IPS DF 4.7 (cell line): ENCODE measurements around the gene TOGARAM2.

ENCODE experiments used
- DNase-seq: peaks from one replicate; pipeline ENCODE4 v3.0.0-alpha.2; 2013; ENCODE audit warnings: low spot score; ENCODE audit errors: extremely low read depth

TOGARAM2 gene

GRCh38 chr2:29017716-29018435 lies 36.8 kb downstream of the TOGARAM2 start:
- no peak for DNase-seq

- no peak for DNase-seq
Observed at GRCh38 chr2:29021886-29022285, 40.8 kb downstream of the TOGARAM2 start.

GRCh38 chr2:29022679-29023078 lies 41.6 kb downstream of the TOGARAM2 start:
- DNase-seq, result no peak

GRCh38 chr2:29023188-29023587 lies 42.1 kb downstream of the TOGARAM2 start:
- no peak for DNase-seq

GRCh38 chr2:29024882-29025430 lies 43.9 kb downstream of the TOGARAM2 start:
- no peak for DNase-seq

- DNase-seq, result no peak
Observed at GRCh38 chr2:29025711-29026110, 44.6 kb downstream of the TOGARAM2 start.

- no peak for DNase-seq
Observed at GRCh38 chr2:29031046-29031445, 49.9 kb downstream of the TOGARAM2 start.

- DNase-seq, result no peak
Observed at GRCh38 chr2:29032189-29032588, 51.1 kb downstream of the TOGARAM2 start.

- peak; percentile 25 for DNase-seq
Observed at GRCh38 chr2:29033172-29033571, 52.1 kb downstream of the TOGARAM2 start.

- DNase-seq, result no peak
Observed at GRCh38 chr2:29033656-29034055, 52.6 kb downstream of the TOGARAM2 start.

- DNase-seq, result no peak
Observed at GRCh38 chr2:29035016-29035745, 54.1 kb downstream of the TOGARAM2 start.

- DNase-seq, result no peak
Observed at GRCh38 chr2:29039718-29040480, 58.8 kb downstream of the TOGARAM2 start.

- DNase-seq, result no peak
Observed at GRCh38 chr2:29040552-29040951, 59.5 kb downstream of the TOGARAM2 start.

- DNase-seq, result no peak
Observed at GRCh38 chr2:29041161-29041660, 60.1 kb downstream of the TOGARAM2 start.

- no peak for DNase-seq
Observed at GRCh38 chr2:29042561-29043075, 61.5 kb downstream of the TOGARAM2 start.

GRCh38 chr2:29044459-29044858 lies 63.4 kb downstream of the TOGARAM2 start:
- DNase-seq, result no peak

GRCh38 chr2:29046321-29046720 lies 65.2 kb downstream of the TOGARAM2 start:
- DNase-seq, result no peak

GRCh38 chr2:29047083-29047845 lies 66.2 kb downstream of the TOGARAM2 start:
- DNase-seq, result no peak

GRCh38 chr2:29050591-29050990 lies 69.5 kb downstream of the TOGARAM2 start:
- no peak for DNase-seq

GRCh38 chr2:29051730-29052129 lies 70.6 kb downstream of the TOGARAM2 start:
- DNase-seq, result no peak

- DNase-seq, result no peak
Observed at GRCh38 chr2:29052807-29053206, 71.7 kb downstream of the TOGARAM2 start.
